GM18873 (cell line): ENCODE data around the gene NDFIP1.
A peak's percentile ranks its signal among the peaks of the same experiment; 100 is the strongest.

Experiments
- ATAC-seq: cut with Tn5 transposase; IDR thresholded peaks from one replicate; pipeline ENCODE4 v1.9.1; 2021; ENCODE audit warnings: mild to moderate bottlenecking, moderate library complexity, moderate number of reproducible peaks; ENCODE audit not compliant: unreplicated experiment, low FRiP score

The NDFIP1 gene, protein sequence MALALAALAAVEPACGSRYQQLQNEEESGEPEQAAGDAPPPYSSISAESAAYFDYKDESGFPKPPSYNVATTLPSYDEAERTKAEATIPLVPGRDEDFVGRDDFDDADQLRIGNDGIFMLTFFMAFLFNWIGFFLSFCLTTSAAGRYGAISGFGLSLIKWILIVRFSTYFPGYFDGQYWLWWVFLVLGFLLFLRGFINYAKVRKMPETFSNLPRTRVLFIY

GRCh38 chr5:142108432-142109330 is at the start of gene NDFIP1:
Gene NDFIP1, plus strand, starts transcription at chr5:142108779. Its CDS starts 196 bp downstream, at chr5:142108975.
- peak; percentile 85 for ATAC-seq

DNA sequence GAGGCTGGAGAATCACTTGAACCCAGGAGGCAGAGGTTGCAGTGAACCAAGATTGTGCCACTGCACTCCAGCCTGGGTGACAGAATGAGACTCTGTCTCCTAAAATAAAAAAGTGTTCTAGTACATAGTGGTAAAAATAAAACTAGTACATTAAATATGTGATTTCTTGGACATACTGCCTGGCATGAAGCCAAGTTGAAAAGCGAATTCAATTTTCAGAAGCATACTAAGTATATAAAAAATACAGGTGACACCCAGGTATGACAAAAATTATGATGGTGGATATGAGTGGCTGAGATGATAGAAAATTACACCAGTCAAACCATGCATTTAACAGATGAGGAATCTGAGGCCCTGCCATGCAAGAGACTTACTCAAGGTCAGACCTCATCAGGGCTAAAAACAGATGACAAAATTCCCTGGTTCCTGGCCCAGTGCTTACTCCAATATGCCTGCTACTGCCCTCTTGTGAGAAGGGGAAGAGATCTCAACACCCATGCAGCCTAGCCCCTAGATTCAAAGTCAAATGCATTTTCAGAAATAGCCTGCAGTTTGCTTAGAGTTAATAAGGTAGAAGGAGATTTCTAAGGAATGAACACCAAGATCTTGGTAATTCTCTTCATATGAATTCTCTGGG is 49.2 kb upstream of the NDFIP1 start:
- ATAC-seq, result no peak

GRCh38 chr5:142063376-142063775 is 45.2 kb upstream of the NDFIP1 start:
- ATAC-seq, result no peak

- no peak for ATAC-seq
Measured at GRCh38 chr5:142063878-142064331, 44.7 kb upstream of the NDFIP1 start.

DNA sequence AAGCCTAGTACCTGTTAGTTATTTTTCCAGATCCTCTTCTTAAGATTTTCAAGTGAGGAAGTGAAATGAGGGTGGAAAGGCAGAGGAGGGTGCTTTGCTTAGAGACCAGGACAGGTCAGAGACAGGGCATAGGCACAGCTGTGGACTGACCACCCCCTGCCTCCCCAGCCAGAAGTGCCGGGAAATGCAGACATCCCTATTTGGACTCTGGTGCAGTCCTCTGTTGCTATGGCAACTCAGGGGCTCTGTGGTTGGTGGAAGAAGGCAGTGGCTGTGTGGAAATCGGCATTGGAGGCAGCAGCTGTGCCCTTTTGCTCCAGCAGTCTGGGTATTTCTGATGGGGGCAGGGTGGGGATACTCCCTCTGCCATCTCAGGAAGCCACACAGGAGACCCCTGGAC is 43.3 kb upstream of the NDFIP1 start:
- no peak for ATAC-seq

- ATAC-seq, result no peak
Measured at GRCh38 chr5:142069606-142070399, 38.8 kb upstream of the NDFIP1 start.

DNA sequence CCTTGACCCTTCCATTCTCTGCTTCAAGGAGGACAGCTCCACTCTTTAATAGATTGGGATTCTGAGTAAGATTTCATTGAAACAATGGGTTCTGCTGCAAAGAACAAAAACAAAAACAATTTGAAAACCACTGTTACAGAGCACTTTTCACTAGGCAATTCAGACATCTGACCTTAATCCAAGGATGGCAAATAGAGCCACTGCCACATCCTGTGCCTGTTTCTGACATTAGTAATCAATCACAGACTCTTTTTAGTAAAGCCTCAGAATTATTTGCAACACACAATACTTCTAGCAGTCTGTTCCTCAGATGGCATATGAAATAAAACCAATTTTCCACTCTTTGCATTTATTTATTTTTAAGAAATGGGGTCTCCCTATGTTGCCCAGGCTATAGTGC is 37.8 kb upstream of the NDFIP1 start:
- no peak for ATAC-seq

DNA sequence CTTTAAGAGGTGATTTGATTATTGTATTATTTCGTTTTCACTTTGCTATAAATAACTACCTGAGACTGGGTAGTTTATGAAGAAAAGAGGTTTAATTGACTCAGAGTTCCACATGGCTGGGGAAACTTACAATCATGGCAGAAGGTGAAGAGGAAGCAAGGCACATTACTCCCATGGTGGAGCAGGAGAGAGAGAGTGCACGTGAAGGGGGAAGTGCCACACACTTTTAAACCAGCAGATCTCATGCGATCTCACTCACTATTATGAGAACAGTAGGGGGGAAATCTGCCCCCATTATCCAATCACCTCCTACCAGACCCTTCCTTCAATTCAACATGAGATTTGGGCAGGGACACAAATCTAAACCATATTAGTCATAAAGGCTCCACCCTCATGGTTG is 36.1 kb upstream of the NDFIP1 start:
- no peak for ATAC-seq

GRCh38 chr5:142073362-142073988 is 35.1 kb upstream of the NDFIP1 start:
- no peak for ATAC-seq

DNA sequence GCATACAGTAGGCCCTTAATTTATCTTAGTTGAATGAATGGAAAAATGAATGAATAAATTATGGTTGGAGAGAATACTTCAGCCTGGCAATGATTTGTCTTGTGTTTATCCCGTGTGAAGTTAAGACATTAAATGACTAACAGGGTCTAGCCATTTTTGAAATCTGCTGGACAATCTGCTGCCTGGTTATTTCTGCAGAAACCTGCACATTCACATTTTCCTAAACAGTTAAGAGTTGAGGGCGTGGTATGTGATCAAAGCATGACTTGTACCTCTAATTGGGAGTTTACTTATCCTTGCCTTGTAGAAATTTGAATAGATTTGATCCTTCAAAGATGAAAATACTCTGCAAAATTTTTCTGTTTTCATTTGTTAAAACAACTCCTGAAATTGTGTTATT is 34.6 kb upstream of the NDFIP1 start:
- ATAC-seq, result no peak

DNA sequence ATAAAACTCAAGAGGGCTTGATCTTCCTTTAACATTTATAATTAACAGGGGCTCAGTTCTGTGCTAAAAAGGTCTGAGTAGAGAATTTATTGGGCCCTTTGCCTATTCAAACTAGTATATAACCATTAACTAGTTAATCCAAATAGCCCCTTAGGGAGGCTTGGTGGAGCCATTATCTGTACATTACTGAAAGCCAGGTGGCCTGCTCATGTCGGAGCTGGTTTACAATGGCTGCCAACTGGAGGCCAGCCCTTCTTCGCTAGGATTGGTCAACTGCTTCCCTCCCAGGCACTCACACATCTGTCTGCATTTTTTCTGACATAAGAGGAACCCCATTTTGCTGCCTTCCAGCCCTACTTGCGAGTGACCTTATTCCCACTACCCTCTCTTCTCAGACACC is 30.4 kb upstream of the NDFIP1 start:
- ATAC-seq, result no peak

- ATAC-seq, result no peak
Measured at GRCh38 chr5:142078706-142079105, 29.9 kb upstream of the NDFIP1 start.

- no peak for ATAC-seq
Measured at GRCh38 chr5:142079306-142079721, 29.3 kb upstream of the NDFIP1 start.

GRCh38 chr5:142080248-142080647 is 28.3 kb upstream of the NDFIP1 start:
- ATAC-seq, result no peak

- ATAC-seq, result no peak
Measured at GRCh38 chr5:142082182-142082781, 26.3 kb upstream of the NDFIP1 start.

DNA sequence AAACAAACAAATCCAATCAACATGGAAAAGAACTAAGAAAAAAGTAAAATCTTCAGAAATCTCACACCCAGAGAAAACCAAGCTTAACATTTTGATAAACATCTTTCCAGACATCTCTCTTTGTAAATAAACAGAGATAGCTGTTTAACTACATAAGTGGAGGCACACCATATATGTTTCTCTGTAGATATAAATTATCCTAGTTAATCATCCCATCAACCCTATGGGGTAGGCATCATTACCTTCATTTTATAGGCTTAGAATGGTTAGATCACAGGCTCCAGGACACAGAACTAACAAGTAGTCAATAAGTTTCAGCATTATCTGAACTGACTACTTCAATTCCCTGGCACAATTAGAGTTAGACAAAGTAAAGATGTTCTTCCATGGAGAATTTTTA is 22.4 kb upstream of the NDFIP1 start:
- no peak for ATAC-seq

- ATAC-seq, result no peak
Measured at GRCh38 chr5:142086679-142087078, 21.9 kb upstream of the NDFIP1 start.

- ATAC-seq, result no peak
Measured at GRCh38 chr5:142087920-142088679, 20.5 kb upstream of the NDFIP1 start.
